ENCODE measurements around the gene ANXA8. TPM values are rescaled to one million over a fixed set of nuclear protein-coding genes. Genes with fewer than 3 reads are reported as not detected.
"Not testable (repeated sequence)": the region's sequence is repeated elsewhere in the genome, so short reads cannot be mapped to it uniquely, and the experiment has no call there.

The ANXA8 gene
- polyA plus RNA-seq, 3 donors from 2014 or later: 0.23 TPM; not detected in 2

- not testable (repeated sequence) for DNase-seq; H3K9me3 Mint-ChIP-seq; H3K36me3 Mint-ChIP-seq; H3K4me3 Mint-ChIP-seq; H3K27me3 Mint-ChIP-seq (ENCODE audit: low read depth in 3 of 3); H3K4me1 Mint-ChIP-seq; H3K27ac Mint-ChIP-seq
Measured at GRCh38 chr10:47473516-47473915, 10.4 kb downstream of the ANXA8 start.

GRCh38 chr10:47472647-47473046 lies 11.3 kb downstream of the ANXA8 start:
- not testable (repeated sequence) for H3K27ac Mint-ChIP-seq; H3K9me3 Mint-ChIP-seq; H3K36me3 Mint-ChIP-seq; DNase-seq; H3K27me3 Mint-ChIP-seq (ENCODE audit: low read depth in 3 of 3); H3K4me3 Mint-ChIP-seq; H3K4me1 Mint-ChIP-seq

- H3K9me3 Mint-ChIP-seq; H3K27me3 Mint-ChIP-seq (ENCODE audit: low read depth in 3 of 3); H3K27ac Mint-ChIP-seq: not testable (repeated sequence)
Measured at GRCh38 chr10:47472072-47472471, 11.8 kb downstream of the ANXA8 start.

GRCh38 chr10:47468731-47469528 lies 15.0 kb downstream of the ANXA8 start:
- H3K4me1 Mint-ChIP-seq; DNase-seq; H3K9me3 Mint-ChIP-seq; H3K27ac Mint-ChIP-seq; H3K4me3 Mint-ChIP-seq; H3K36me3 Mint-ChIP-seq; H3K27me3 Mint-ChIP-seq (ENCODE audit: low read depth in 3 of 3): not testable (repeated sequence)

More at GRCh38 chr10:47472072-47472471, 11.8 kb downstream of the ANXA8 start:
- DNase-seq, H3K4me1 Mint-ChIP-seq, H3K4me3 Mint-ChIP-seq, H3K36me3 Mint-ChIP-seq: not testable (repeated sequence)

- not testable (repeated sequence) for H3K36me3 Mint-ChIP-seq; DNase-seq; H3K4me1 Mint-ChIP-seq; H3K27me3 Mint-ChIP-seq (ENCODE audit: low read depth in 3 of 3); H3K4me3 Mint-ChIP-seq; H3K27ac Mint-ChIP-seq; H3K9me3 Mint-ChIP-seq
Measured at GRCh38 chr10:47467957-47468356, 16.0 kb downstream of the ANXA8 start.

- H3K27ac Mint-ChIP-seq; H3K36me3 Mint-ChIP-seq; H3K4me3 Mint-ChIP-seq; DNase-seq; H3K9me3 Mint-ChIP-seq; H3K4me1 Mint-ChIP-seq; H3K27me3 Mint-ChIP-seq (ENCODE audit: low read depth in 3 of 3): not testable (repeated sequence)
Measured at GRCh38 chr10:47467458-47467857, 16.5 kb downstream of the ANXA8 start.

GRCh38 chr10:47465216-47465917 lies 18.5 kb downstream of the ANXA8 start:
- not testable (repeated sequence) for H3K27ac Mint-ChIP-seq, H3K4me1 Mint-ChIP-seq

GRCh38 chr10:47462577-47463358 lies 21.1 kb downstream of the ANXA8 start:
- H3K4me3 Mint-ChIP-seq; H3K4me1 Mint-ChIP-seq; H3K27ac Mint-ChIP-seq; H3K9me3 Mint-ChIP-seq; H3K36me3 Mint-ChIP-seq; DNase-seq; H3K27me3 Mint-ChIP-seq (ENCODE audit: low read depth in 3 of 3): not testable (repeated sequence)

More at GRCh38 chr10:47465216-47465917, 18.5 kb downstream of the ANXA8 start:
- DNase-seq; H3K9me3 Mint-ChIP-seq; H3K27me3 Mint-ChIP-seq (ENCODE audit: low read depth in 3 of 3); H3K36me3 Mint-ChIP-seq; H3K4me3 Mint-ChIP-seq: not testable (repeated sequence)

GRCh38 chr10:47461261-47461687 lies 22.6 kb downstream of the ANXA8 start:
- H3K9me3 Mint-ChIP-seq; H3K4me1 Mint-ChIP-seq; H3K36me3 Mint-ChIP-seq; H3K27me3 Mint-ChIP-seq (ENCODE audit: low read depth in 3 of 3); DNase-seq; H3K4me3 Mint-ChIP-seq; H3K27ac Mint-ChIP-seq: not testable (repeated sequence)

- H3K36me3 Mint-ChIP-seq: no peaks in the 10 kb centered on the region
- H3K27me3 Mint-ChIP-seq (ENCODE audit: low read depth in 3 of 3): peaks cover 0 to 7% (median 4%) of the 10 kb centered on the region in 3 donors
- peaks cover 0 to 1% of the 10 kb centered on the region in 2 donors for H3K4me1 Mint-ChIP-seq
- no peak overlapping the region for H3K4me3 Mint-ChIP-seq
- no peak for DNase-seq
- no peak overlapping the region for H3K27ac Mint-ChIP-seq
- H3K9me3 Mint-ChIP-seq: peaks cover 0 to 1% (median 0%) of the 10 kb centered on the region in 6 donors
Measured at GRCh38 chr10:47458466-47459154, 25.3 kb downstream of the ANXA8 start.

GRCh38 chr10:47457826-47458225 lies 26.1 kb downstream of the ANXA8 start:
- no peak for DNase-seq
- peaks cover 0 to 1% (median 0%) of the 10 kb centered on the region in 6 donors for H3K9me3 Mint-ChIP-seq
- peaks cover 0 to 1% of the 10 kb centered on the region in 2 donors for H3K4me1 Mint-ChIP-seq
- H3K27me3 Mint-ChIP-seq (ENCODE audit: low read depth in 3 of 3): peaks cover 0 to 7% (median 4%) of the 10 kb centered on the region in 3 donors
- H3K27ac Mint-ChIP-seq: no peak overlapping the region
- H3K36me3 Mint-ChIP-seq: no peaks in the 10 kb centered on the region
- no peak overlapping the region for H3K4me3 Mint-ChIP-seq

- Mint-ChIP-seq H3K4me1 (peaks cover 0 to 1% of the 10 kb centered on the region in 2 donors), H3K27me3 (ENCODE audit: low read depth in 3 of 3) (peaks cover 0 to 7% (median 4%) of the 10 kb centered on the region in 3 donors), H3K9me3 (peaks cover 0 to 1% (median 0%) of the 10 kb centered on the region in 6 donors), H3K36me3 (no peaks in the 10 kb centered on the region), H3K4me3 (no peak overlapping the region), H3K27ac (no peak overlapping the region)
- DNase-seq: no peak
Measured at GRCh38 chr10:47457528-47457820, 26.4 kb downstream of the ANXA8 start.

- DNase-seq: no peak
- no peaks in the 10 kb centered on the region for H3K36me3 Mint-ChIP-seq
- H3K27me3 Mint-ChIP-seq (ENCODE audit: low read depth in 3 of 3): peaks cover 0 to 7% (median 4%) of the 10 kb centered on the region in 3 donors
- peaks cover 0 to 1% (median 0%) of the 10 kb centered on the region in 6 donors for H3K9me3 Mint-ChIP-seq
- H3K4me3 Mint-ChIP-seq: no peak overlapping the region
- H3K4me1 Mint-ChIP-seq: peaks cover 0 to 1% of the 10 kb centered on the region in 2 donors
- no peak overlapping the region for H3K27ac Mint-ChIP-seq
Measured at GRCh38 chr10:47456794-47457527, 27.0 kb downstream of the ANXA8 start.
